Lung (tissue), 12 donors: ENCODE results near the gene NXPH3. TPM values are rescaled to one million over a fixed set of nuclear protein-coding genes. Genes with fewer than 3 reads are reported as not detected.

Experiments
- ATAC-seq: fragments of 200-7000 bp; cut with Tn5 transposase; one replicate; pipeline ENCODE4 v1.9.1; 2020; ENCODE audit warnings: moderate number of reproducible peaks; ENCODE audit not compliant: insufficient read depth, low FRiP score
- DNase-seq, 3 donors: peaks; one replicate each; pipeline ENCODE4 v3.0.0-alpha.2; 2013 to 2017
- H3K27ac ChIP-seq, 2 donors: one replicate each; pipeline ENCODE4 v1.5.1; 2013; ENCODE audit warnings: mild to moderate bottlenecking in 2 of 2, moderate library complexity in 2 of 2, control low read depth in 1 of 2, inconsistent platforms in 1 of 2, low read depth in 1 of 2, low read length in 1 of 2
- H3K27me3 ChIP-seq, 3 donors: one replicate each; pipeline ENCODE4 v1.5.1; 2013; ENCODE audit warnings: low read length in 2 of 3; ENCODE audit not compliant: control insufficient read depth in 3 of 3, insufficient read depth in 3 of 3
- H3K36me3 ChIP-seq, 4 donors: one replicate each; pipeline ENCODE4 v1.5.1; 2013; ENCODE audit warnings: low read length in 4 of 4, mild to moderate bottlenecking in 1 of 4, moderate library complexity in 1 of 4; ENCODE audit not compliant: control insufficient read depth in 4 of 4, insufficient read depth in 4 of 4
- H3K4me1 ChIP-seq, 5 donors: one replicate each; pipeline ENCODE4 v1.5.1; 2013; ENCODE audit warnings: low read length in 5 of 5, mild to moderate bottlenecking in 2 of 5, moderate library complexity in 1 of 5; ENCODE audit not compliant: control insufficient read depth in 5 of 5, insufficient read depth in 5 of 5
- H3K4me3 ChIP-seq: one replicate; pipeline ENCODE4 v1.5.1; 2013; ENCODE audit warnings: mild to moderate bottlenecking, control low read depth, moderate library complexity
- H3K9ac ChIP-seq, 2 donors: one replicate each; pipeline ENCODE4 v1.5.1; 2013; ENCODE audit warnings: low read length in 2 of 2, control low read depth in 1 of 2; ENCODE audit not compliant: insufficient read depth in 1 of 2
- H3K9me3 ChIP-seq, 4 donors: one replicate each; pipeline ENCODE4 v1.5.1; 2013; ENCODE audit warnings: low read length in 3 of 4, mild to moderate bottlenecking in 1 of 4, moderate library complexity in 1 of 4; ENCODE audit not compliant: control insufficient read depth in 4 of 4, insufficient read depth in 3 of 4
- CTCF ChIP-seq: IDR thresholded peaks from 2 replicates; pipeline ENCODE4 v1.5.1; 2012; ENCODE audit warnings: mild to moderate bottlenecking; ENCODE audit errors: control extremely low read depth, extremely low read depth
- WGBS, 2 donors: extraction: QIAGEN DNeasy Blood & Tissue Kit; methylation state at CpG; one replicate each; pipeline ENCODE4 v1.1.7; 2013; 5-methylcytosine and 5-hydroxymethylcytosine counted together
- polyA plus RNA-seq, 2 donors: library from polyadenylated mRNA; stranded (reverse); fragments of 200-250 nt; gene quantifications; one replicate each; pipeline ENCODE4 v1.2.1, GENCODE V29; 2013
- total RNA-seq, 2 donors: library from RNA; depleted of rRNA in 1 of 2; stranded (reverse); fragments of >200 nt in 1 of 2; gene quantifications; one replicate each; pipeline ENCODE4 v1.2.1, GENCODE V29; 2014 to 2021
- donor health status: control.
- donor health status: control.
- donor health status: Bipolar disorder and iron deficiency.
- donor health status: healthy.
- donor health status: DM: yes; HTN: yes; CAD: no.

NXPH3 gene
- total and polyA plus RNA-seq, 4 donors: 1.1 to 3.1 (median 2.0) TPM

GRCh38 chr17:49598918-49599317 is 23.2 kb downstream of the NXPH3 start:
- Histone ChIP-seq H3K36me3 (peaks cover 23 to 43% (median 28%) of the 10 kb centered on the region in 4 donors), H3K4me1 (peaks cover 0 to 2% (median 0%) of the 10 kb centered on the region in 5 donors), H3K9me3 (no peaks in the 10 kb centered on the region), H3K9ac (no peak overlapping the region), H3K4me3 (no peak overlapping the region), H3K27ac (no peak overlapping the region), H3K27me3 (no peaks in the 10 kb centered on the region)
- no peak for TF ChIP-seq CTCF
- no peak for ATAC-seq
- WGBS, 2 donors: 92 to 96% methylated on average over 3 of the region's 3 CpGs
- no peak for DNase-seq

- Histone ChIP-seq H3K4me1 (peaks cover 0 to 6% (median 0%) of the 10 kb centered on the region in 5 donors), H3K9ac (no peak overlapping the region), H3K36me3 (peaks cover 21 to 43% (median 31%) of the 10 kb centered on the region in 4 donors), H3K27me3 (no peaks in the 10 kb centered on the region), H3K4me3 (no peak overlapping the region), H3K27ac (no peak overlapping the region), H3K9me3 (no peaks in the 10 kb centered on the region)
- ATAC-seq: no peak
- TF ChIP-seq CTCF: no peak
- DNase-seq: no peak
These were observed 25.3 kb downstream of the NXPH3 start for GRCh38 chr17:49600949-49601348.

GRCh38 chr17:49602783-49603182 is 27.1 kb downstream of the NXPH3 start:
- H3K4me1 ChIP-seq: peaks cover 0 to 5% (median 0%) of the 10 kb centered on the region in 5 donors
- H3K36me3 ChIP-seq: peaks cover 27 to 37% (median 34%) of the 10 kb centered on the region in 4 donors
- H3K9me3 ChIP-seq: no peaks in the 10 kb centered on the region
- no peak for DNase-seq
- H3K9ac ChIP-seq: no peak overlapping the region
- ATAC-seq: no peak
- no peaks in the 10 kb centered on the region for H3K27me3 ChIP-seq
- TF ChIP-seq CTCF: no peak
- no peak overlapping the region for H3K27ac ChIP-seq
- H3K4me3 ChIP-seq: no peak overlapping the region

GRCh38 chr17:49603238-49603637 is 27.6 kb downstream of the NXPH3 start:
- WGBS, 2 donors: 63 to 71% methylated on average over 3 of the region's 3 CpGs

More at GRCh38 chr17:49603238-49603637, 27.6 kb downstream of the NXPH3 start:
- DNase-seq: no peak
- Histone ChIP-seq H3K9ac (no peak overlapping the region), H3K27me3 (no peaks in the 10 kb centered on the region), H3K36me3 (peaks cover 27 to 38% (median 32%) of the 10 kb centered on the region in 4 donors), H3K4me3 (no peak overlapping the region), H3K27ac (no peak overlapping the region), H3K9me3 (no peaks in the 10 kb centered on the region), H3K4me1 (peaks cover 0 to 4% (median 0%) of the 10 kb centered on the region in 5 donors)
- no peak for ATAC-seq
- no peak for TF ChIP-seq CTCF
